Erythroblast (primary cell): ENCODE measurements around the gene DNAH11.

ENCODE experiments used
- GATA1 ChIP-seq: IDR thresholded peaks from 2 replicates; pipeline ENCODE4 v1.6.1; 2011; ENCODE audit warnings: low read depth, mild to moderate bottlenecking, control low read depth, low read length, moderate library complexity
- POLR2A ChIP-seq: IDR thresholded peaks from 2 replicates; pipeline ENCODE4 v1.6.1; 2011; ENCODE audit warnings: mild to moderate bottlenecking, low read length

GRCh38 chr7:21916629-21917028 lies 373.8 kb downstream of the DNAH11 start:
- TF ChIP-seq POLR2A, result no peak
- no peak for TF ChIP-seq GATA1
